ENCODE measurements around the gene TMEM151B.

The TMEM151B gene

DNA sequence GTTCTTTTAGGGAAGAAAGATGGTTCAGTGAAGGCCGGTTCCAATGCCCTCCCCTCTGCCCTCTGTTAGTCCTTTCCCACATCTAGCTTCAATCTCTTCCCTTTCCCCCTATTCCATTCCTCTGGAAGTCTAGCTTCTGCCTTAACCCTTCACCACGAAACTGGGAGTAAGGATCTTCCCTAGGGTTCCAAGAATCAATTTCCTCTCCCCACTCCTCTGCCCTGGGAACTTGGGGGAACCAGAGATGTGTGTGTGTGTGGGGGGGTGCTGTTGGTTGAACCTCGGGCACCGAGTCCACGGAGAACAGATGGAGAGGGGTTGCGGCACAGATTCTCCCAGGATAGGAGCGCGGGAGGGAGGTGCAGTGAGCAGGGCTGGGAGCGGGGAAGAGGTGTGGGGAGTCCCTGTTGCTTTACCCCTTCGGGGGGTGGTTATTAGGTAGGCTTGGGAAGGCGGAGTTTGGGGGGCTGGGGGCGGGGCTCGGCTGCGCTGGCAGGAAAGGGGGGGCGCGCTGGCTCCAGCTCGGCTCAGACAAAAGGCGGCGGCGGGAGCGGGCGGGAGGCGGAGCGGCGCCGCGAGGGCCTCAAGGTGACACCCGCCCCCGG is at the start of gene TMEM151B:
TSS of gene TMEM151B (plus strand) at position 530 of the 605 bp plus-strand sequence. CDS start 293 bp downstream, outside the sequence.
- no peak within 1 kb of the TSS for H3K27ac ChIP-seq
- DNase-seq (ENCODE audit: low spot score): no peak
- TF ChIP-seq, protein P1, sequence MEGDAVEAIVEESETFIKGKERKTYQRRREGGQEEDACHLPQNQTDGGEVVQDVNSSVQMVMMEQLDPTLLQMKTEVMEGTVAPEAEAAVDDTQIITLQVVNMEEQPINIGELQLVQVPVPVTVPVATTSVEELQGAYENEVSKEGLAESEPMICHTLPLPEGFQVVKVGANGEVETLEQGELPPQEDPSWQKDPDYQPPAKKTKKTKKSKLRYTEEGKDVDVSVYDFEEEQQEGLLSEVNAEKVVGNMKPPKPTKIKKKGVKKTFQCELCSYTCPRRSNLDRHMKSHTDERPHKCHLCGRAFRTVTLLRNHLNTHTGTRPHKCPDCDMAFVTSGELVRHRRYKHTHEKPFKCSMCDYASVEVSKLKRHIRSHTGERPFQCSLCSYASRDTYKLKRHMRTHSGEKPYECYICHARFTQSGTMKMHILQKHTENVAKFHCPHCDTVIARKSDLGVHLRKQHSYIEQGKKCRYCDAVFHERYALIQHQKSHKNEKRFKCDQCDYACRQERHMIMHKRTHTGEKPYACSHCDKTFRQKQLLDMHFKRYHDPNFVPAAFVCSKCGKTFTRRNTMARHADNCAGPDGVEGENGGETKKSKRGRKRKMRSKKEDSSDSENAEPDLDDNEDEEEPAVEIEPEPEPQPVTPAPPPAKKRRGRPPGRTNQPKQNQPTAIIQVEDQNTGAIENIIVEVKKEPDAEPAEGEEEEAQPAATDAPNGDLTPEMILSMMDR (conservative IDR thresholded peaks at IDR 0.05; ENCODE audit: low read depth): no peak
- ChIA-PET CTCF (interaction anchor here (0.7 to 2.3 kb wide), 4 partner anchors 22 to 70 kb away, joined by 3 to 7 read pairs (median 5); partner anchors contain the start of gene AARS2), POLR2A (ENCODE audit: low non-redundant PET) (no interaction called here)

GRCh38 chr6:44220913-44221290 is 49.3 kb upstream of the TMEM151B start:
- H3K27ac ChIP-seq: peak overlapping the region; percentile 86
- ChIA-PET POLR2A (ENCODE audit: low non-redundant PET) (interaction anchor here (1.4 kb wide), 1 partner anchor 20 kb away, joined by 6 read pairs; no protein-coding TSS in a partner anchor), CTCF (interaction anchor here (0.6 to 1.7 kb wide), 10 partner anchors 8 to 125 kb away, joined by 3 to 7 read pairs (median 4); no protein-coding TSS in a partner anchor)
- no peak for DNase-seq (ENCODE audit: low spot score)
- TF ChIP-seq, protein P1 (conservative IDR thresholded peaks at IDR 0.05; ENCODE audit: low read depth): no peak

- ChIA-PET CTCF (interaction anchor here (0.5 to 1.7 kb wide), 12 partner anchors 9 to 126 kb away, joined by 3 to 7 read pairs (median 4); no protein-coding TSS in a partner anchor), POLR2A (ENCODE audit: low non-redundant PET) (interaction anchor here (1.4 kb wide), 1 partner anchor 20 kb away, joined by 6 read pairs; no protein-coding TSS in a partner anchor)
- peak overlapping the region; percentile 86 for H3K27ac ChIP-seq
- TF ChIP-seq, protein P1 (conservative IDR thresholded peaks at IDR 0.05; ENCODE audit: low read depth): peak; percentile 87
- DNase-seq (ENCODE audit: low spot score): peak; percentile 84
Measured at GRCh38 chr6:44221291-44221960, 48.8 kb upstream of the TMEM151B start.

- TF ChIP-seq, protein P1 (conservative IDR thresholded peaks at IDR 0.05; ENCODE audit: low read depth): no peak
- no peak for DNase-seq (ENCODE audit: low spot score)
- POLR2A ChIA-PET (ENCODE audit: low non-redundant PET): interaction anchor here (1.4 kb wide), 1 partner anchor 21 kb away, joined by 6 read pairs; no protein-coding TSS in a partner anchor
- CTCF ChIA-PET: interaction anchor here (0.5 to 2.7 kb wide), 8 partner anchors 9 to 44 kb away, joined by 3 to 11 read pairs (median 4); no protein-coding TSS in a partner anchor
- H3K27ac ChIP-seq: peak overlapping the region; percentile 86
Measured at GRCh38 chr6:44221961-44222335, 48.3 kb upstream of the TMEM151B start.

DNA sequence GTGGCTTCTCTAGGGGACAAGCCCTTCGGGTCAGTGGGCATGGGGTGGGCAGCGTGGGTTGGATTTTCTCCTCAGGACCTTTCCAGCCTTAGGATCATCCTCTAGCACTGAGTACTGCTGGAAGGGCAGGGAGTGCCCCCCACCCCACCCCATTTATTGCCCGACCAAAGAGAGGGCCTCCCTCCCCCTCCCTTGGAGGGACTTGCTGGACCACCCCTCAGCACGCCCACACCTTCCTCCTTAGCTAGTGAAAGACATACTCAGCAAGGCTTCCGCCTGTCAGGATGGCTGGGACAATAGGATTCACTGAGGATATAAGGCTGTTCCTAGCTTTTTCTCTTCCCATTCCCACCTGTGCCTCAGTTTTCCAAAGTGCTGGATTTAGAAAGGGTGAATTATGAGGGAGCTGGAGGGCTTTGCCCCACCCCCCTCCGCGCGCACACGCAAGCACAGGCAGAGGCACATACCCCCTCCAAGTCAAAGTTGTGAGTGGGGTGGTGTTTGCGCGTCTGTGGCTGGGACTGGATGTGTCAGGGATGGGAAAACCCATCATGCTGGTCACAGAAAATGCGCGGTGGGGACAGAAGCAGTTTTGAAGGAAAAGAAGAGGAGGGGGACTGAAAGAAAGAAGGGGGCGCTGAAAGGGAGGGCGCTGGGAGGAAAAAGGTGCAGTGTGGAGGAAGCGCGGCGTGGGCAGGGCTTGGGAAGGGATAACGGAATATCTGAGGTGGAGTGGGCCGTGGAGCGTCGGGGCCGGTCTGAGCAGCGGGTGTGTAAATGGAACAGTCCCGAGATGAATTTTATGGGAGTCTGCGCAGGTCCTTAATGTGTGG is 47.5 kb upstream of the TMEM151B start:
- H3K27ac ChIP-seq: peak overlapping the region; percentile 86
- CTCF ChIA-PET: interaction anchor here (0.9 to 2.7 kb wide), 4 partner anchors 11 to 50 kb away, joined by 3 to 11 read pairs (median 4); no protein-coding TSS in a partner anchor
- TF ChIP-seq, protein P1 (conservative IDR thresholded peaks at IDR 0.05; ENCODE audit: low read depth): no peak
- POLR2A ChIA-PET (ENCODE audit: low non-redundant PET): interaction anchor here (0.5 to 0.6 kb wide), 3 partner anchors 10 to 279 kb away, joined by 3 read pairs; no protein-coding TSS in a partner anchor
- no peak for DNase-seq (ENCODE audit: low spot score)

All from RWPE1 (cell line).